K562 treated with DMSO at 1 percent for 12 hours (cell line): ENCODE data around the gene IRX6. TPM values are rescaled to one million over a fixed set of nuclear protein-coding genes. Genes with fewer than 3 reads are reported as not detected.

Experiments
- total RNA-seq: library from RNA; unstranded; fragments of 300-600 nt; gene quantifications from 2 replicates; pipeline ENCODE4 v1.2.3, GENCODE V29; 2022; ENCODE audit not compliant: insufficient read depth

Gene IRX6
- 0.44 and 0.58 TPM in 2 replicates for total RNA-seq

GRCh38 chr16:55323637-55324271, at the start of gene IRX6:
TSS of gene IRX6 (plus strand) at chr16:55324203. CDS start at chr16:55325092, 889 bp downstream.

Other genes starting within 250 kb of the IRX6 start
- not detected in 2 replicates for gene MMP2, start 155.0 kb downstream of the IRX6 start, total RNA-seq
- gene LPCAT2, start 184.9 kb downstream of the IRX6 start, total RNA-seq, result 9.9 and 17.7 TPM in 2 replicates
- not detected in 2 replicates for gene CAPNS2, start 242.5 kb downstream of the IRX6 start, total RNA-seq